DOHH2 (cell line): ENCODE data around the gene CNGA4.

Experiments
- CTCF ChIP-seq: fragments of 200-600 bp; sonication (generic); IDR thresholded peaks from one replicate; pipeline ENCODE4 v1.5.1; 2014; ENCODE audit warnings: antibody characterized with exemption, mild to moderate bottlenecking, low read depth, low read length; ENCODE audit not compliant: poor library complexity, severe bottlenecking
- EZH2phosphoT487 ChIP-seq: fragments of 200-600 bp; sonication (generic); IDR thresholded peaks from 2 replicates; pipeline ENCODE4 v1.6.1; 2017; ENCODE audit warnings: borderline replicate concordance, mild to moderate bottlenecking, antibody characterized with exemption, low read length, moderate library complexity, mixed read lengths

GRCh38 chr11:6214530-6214929 lies 24.4 kb upstream of the CNGA4 start:
- TF ChIP-seq CTCF (no peak), EZH2phosphoT487 (no peak)
